Spleen (tissue), 11 donors: Measurements from ENCODE around the gene NLRP4. TPM values are rescaled to one million over a fixed set of nuclear protein-coding genes. Genes with fewer than 3 reads are reported as not detected.

Experiments used
- DNase-seq: peaks from one replicate; pipeline ENCODE4 v3.0.0-alpha.2; 2020
- H3K27ac ChIP-seq, 8 donors: fragments of 200-600 bp; sonication (generic) in 7 of 8; 1 replicate in 4 of 8; 2 replicates in 4 of 8; pipeline versions ENCODE4 v1.5.0 to v1.8.0; 2016 to 2021; ENCODE audit warnings: inconsistent platforms in 4 of 8, mild to moderate bottlenecking in 4 of 8, moderate library complexity in 1 of 8
- H3K27me3 ChIP-seq, 7 donors: fragments of 200-600 bp; sonication (generic) in 6 of 7; replicated peaks in 1 of 7; 1 replicate in 4 of 7; 2 replicates in 3 of 7; pipeline versions ENCODE4 v1.5.0 to v1.8.0; 2016 to 2021; ENCODE audit warnings: inconsistent platforms in 3 of 7, mild to moderate bottlenecking in 1 of 7
- H3K36me3 ChIP-seq, 6 donors: fragments of 200-600 bp; sonication (generic) in 5 of 6; 1 replicate in 4 of 6; 2 replicates in 2 of 6; pipeline versions ENCODE4 v1.5.0 to v1.8.0; 2016 to 2021; ENCODE audit warnings: inconsistent platforms in 2 of 6
- H3K4me1 ChIP-seq, 6 donors: fragments of 200-600 bp; sonication (generic) in 5 of 6; 1 replicate in 3 of 6; 2 replicates in 3 of 6; pipeline versions ENCODE4 v1.5.0 to v1.8.0; 2016 to 2021; ENCODE audit warnings: inconsistent platforms in 3 of 6
- H3K4me3 ChIP-seq, 8 donors: fragments of 200-600 bp; sonication (generic) in 7 of 8; 1 replicate in 4 of 8; 2 replicates in 4 of 8; pipeline versions ENCODE4 v1.5.0 to v1.8.0; 2016 to 2021; ENCODE audit warnings: inconsistent platforms in 4 of 8, mild to moderate bottlenecking in 4 of 8, moderate library complexity in 2 of 8
- H3K9me3 ChIP-seq, 8 donors: fragments of 200-600 bp; sonication (generic) in 7 of 8; 1 replicate in 4 of 8; 2 replicates in 4 of 8; pipeline versions ENCODE4 v1.5.0 to v1.8.0; 2016 to 2021; ENCODE audit warnings: inconsistent platforms in 4 of 8
- CTCF ChIP-seq, 11 experiments: fragments of 200-600 bp in 7 of 11; fragments of 450-650 bp in 4 of 11; sonication (generic) in 4 of 11; IDR thresholded peaks in 8 of 11; conservative IDR thresholded peaks in 3 of 11; 1 replicate in 7 of 11; 2 replicates in 4 of 11; pipeline versions ENCODE4 v1.4.0 to v1.8.0; 2016 to 2021; ENCODE audit warnings: antibody characterized with exemption in 11 of 11, inconsistent platforms in 4 of 11, mild to moderate bottlenecking in 1 of 11
- POLR2A ChIP-seq, 3 donors: fragments of 450-650 bp; IDR thresholded peaks; one replicate each; pipeline ENCODE4 v1.5.1; 2017; ENCODE audit warnings: antibody characterized with exemption in 3 of 3, mild to moderate bottlenecking in 1 of 3
- POLR2AphosphoS5 ChIP-seq, 3 donors: sonication (generic); formaldehyde crosslinking; IDR thresholded peaks; one replicate each; pipeline ENCODE4 v1.5.1; 2017; ENCODE audit warnings: antibody characterized with exemption in 3 of 3
- WGBS, 5 donors: extraction: QIAGEN DNeasy Blood & Tissue Kit in 3 of 5; methylation state at CpG; one replicate each; pipeline versions ENCODE4 v1.1.5 to v1.1.7; 2013 to 2018; 5-methylcytosine and 5-hydroxymethylcytosine counted together
- intact Hi-C: fragments of 100-400 bp; cut with DNase I; formaldehyde crosslinking; loops from one replicate; pipeline ENCODE4 v1.15.0; 2023; ENCODE audit warnings: low total_unique reads
- polyA plus RNA-seq, 3 donors: library from polyadenylated mRNA; stranded (reverse); fragments of 200-250 nt; gene quantifications; one replicate each; pipeline ENCODE4 v1.2.1, GENCODE V29; 2013
- total RNA-seq, 7 donors: library from RNA; depleted of rRNA in 3 of 7; stranded (reverse); fragments of >200 nt in 3 of 7; fragmentation: NEBNext Ultra II Directional in 4 of 7; extraction: Animal tissue kit (Norgen Biotek cat#: 25700) in 4 of 7; gene quantifications; one replicate each; pipeline versions ENCODE4 v1.1.0 to v1.2.1, GENCODE V29; 2016 to 2021
- donor health status: healthy with polysubstance abuse.
- donor health status: DM: no; HTN: no; CAD: no; lungs with moderate emphysema.
- donor health status: DM: no; HTN: no; CAD: no.
- donor health status: Bipolar disorder and iron deficiency.
- donor health status: healthy.
- donor health status: DM: no; HTN: no; CAD: no.
- donor health status: DM: yes; HTN: yes; CAD: no.

The NLRP4 gene
- total and polyA plus RNA-seq, 10 donors = 0.04 to 1.1 (median 0.34) TPM; not detected in 5

DNA sequence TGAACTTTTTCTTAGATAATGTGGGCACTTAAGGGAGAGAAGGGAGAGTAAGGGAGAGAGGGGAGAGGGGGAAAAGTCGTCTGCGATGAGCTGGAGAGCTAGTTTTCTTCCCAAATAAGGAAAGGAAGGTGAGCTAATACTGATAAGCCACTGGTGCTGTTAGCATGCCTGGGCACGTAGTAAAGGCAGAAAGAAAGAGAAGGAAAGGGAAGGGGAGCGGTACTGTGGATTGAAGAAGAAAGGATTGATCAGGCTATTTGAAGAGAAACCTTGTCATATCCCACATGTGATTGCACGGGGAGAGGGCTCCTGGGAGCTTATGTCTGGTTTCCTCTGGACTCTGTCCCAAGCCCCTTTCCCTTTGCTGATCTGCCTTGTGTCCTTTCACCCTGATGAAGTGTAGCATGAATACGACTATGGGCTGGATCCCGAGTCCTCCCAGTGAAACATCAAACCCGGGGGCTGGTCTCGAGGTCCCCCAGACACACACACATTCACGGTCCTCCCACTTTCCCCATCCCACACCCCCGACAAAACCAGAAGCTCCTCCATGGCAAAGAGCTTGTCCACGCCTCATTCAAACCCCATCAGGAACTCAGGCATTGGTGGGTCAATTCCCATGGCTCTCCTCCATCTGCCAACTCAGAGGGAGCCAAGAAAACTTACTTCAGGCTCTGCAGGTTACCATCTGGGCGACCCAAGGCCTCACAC lies 65.2 kb downstream of the NLRP4 start:
- no peak for TF ChIP-seq CTCF (IDR thresholded peaks at IDR 0.05 in 8 of 11, conservative IDR thresholded peaks at IDR 0.05 in 3 of 11)
- no peak for TF ChIP-seq POLR2A (IDR thresholded peaks at IDR 0.05)
- TF ChIP-seq POLR2AphosphoS5 (IDR thresholded peaks at IDR 0.05) = no peak
- no peak for DNase-seq
- Histone ChIP-seq H3K4me1 (no peaks in the 10 kb centered on the region), H3K36me3 (no peaks in the 10 kb centered on the region), H3K4me3 (no peak overlapping the region), H3K27ac (no peak overlapping the region), H3K27me3 (no peaks in the 10 kb centered on the region), H3K9me3 (peaks cover 0 to 17% (median 2%) of the 10 kb centered on the region in 8 donors)
- WGBS, 5 donors = 68 to 80% (median 75%) methylated on average over 13 of the region's 13 CpGs
- intact Hi-C loops = no loop called here

GRCh38 chr19:55902080-55902751 lies 65.9 kb downstream of the NLRP4 start:
- TF ChIP-seq POLR2A (IDR thresholded peaks at IDR 0.05) (no peak), CTCF (IDR thresholded peaks at IDR 0.05 in 8 of 11, conservative IDR thresholded peaks at IDR 0.05 in 3 of 11) (no peak), POLR2AphosphoS5 (IDR thresholded peaks at IDR 0.05) (no peak)
- no peaks in the 10 kb centered on the region for H3K4me1 ChIP-seq
- 72 to 81% (median 79%) methylated on average over 7 to 9 of the region's 9 CpGs for WGBS, 5 donors
- no peaks in the 10 kb centered on the region for H3K36me3 ChIP-seq
- H3K9me3 ChIP-seq = peaks cover 0 to 14% (median 3%) of the 10 kb centered on the region in 8 donors
- H3K27ac ChIP-seq = no peak overlapping the region
- intact Hi-C loops = no loop called here
- DNase-seq = no peak
- H3K4me3 ChIP-seq = no peak overlapping the region
- H3K27me3 ChIP-seq = no peaks in the 10 kb centered on the region

DNA sequence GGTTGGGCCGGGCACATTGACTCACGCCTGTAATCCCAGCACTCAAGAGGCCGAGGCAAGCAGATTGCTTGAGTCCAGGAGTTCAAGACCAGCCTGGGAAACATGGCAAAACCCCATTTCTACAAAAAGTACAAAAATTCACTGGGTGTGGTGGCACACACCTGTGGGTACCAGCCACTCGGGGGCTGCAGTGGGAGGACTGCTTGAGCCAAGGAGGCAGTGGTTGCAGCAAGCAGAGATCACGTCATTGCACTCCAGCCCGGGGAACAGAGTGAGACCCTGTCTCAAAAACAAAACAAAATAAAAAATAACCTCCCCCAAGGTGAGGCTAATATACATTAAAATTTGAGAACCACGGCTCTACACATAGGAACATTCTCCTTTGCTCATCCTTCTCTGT lies 70.9 kb downstream of the NLRP4 start:
- intact Hi-C loops = no loop called here
- no peak for DNase-seq
- Histone ChIP-seq H3K27ac (no peak overlapping the region), H3K4me1 (no peaks in the 10 kb centered on the region), H3K27me3 (peaks cover 0 to 10% (median 0%) of the 10 kb centered on the region in 7 donors), H3K9me3 (peaks cover 0 to 37% (median 2%) of the 10 kb centered on the region in 8 donors), H3K4me3 (no peak overlapping the region), H3K36me3 (no peaks in the 10 kb centered on the region)
- TF ChIP-seq POLR2AphosphoS5 (IDR thresholded peaks at IDR 0.05) = no peak
- TF ChIP-seq CTCF (IDR thresholded peaks at IDR 0.05 in 8 of 11, conservative IDR thresholded peaks at IDR 0.05 in 3 of 11) = no peak
- TF ChIP-seq POLR2A (IDR thresholded peaks at IDR 0.05) = no peak
- 79 to 91% (median 83%) methylated on average over 7 of the region's 7 CpGs for WGBS, 5 donors

DNA sequence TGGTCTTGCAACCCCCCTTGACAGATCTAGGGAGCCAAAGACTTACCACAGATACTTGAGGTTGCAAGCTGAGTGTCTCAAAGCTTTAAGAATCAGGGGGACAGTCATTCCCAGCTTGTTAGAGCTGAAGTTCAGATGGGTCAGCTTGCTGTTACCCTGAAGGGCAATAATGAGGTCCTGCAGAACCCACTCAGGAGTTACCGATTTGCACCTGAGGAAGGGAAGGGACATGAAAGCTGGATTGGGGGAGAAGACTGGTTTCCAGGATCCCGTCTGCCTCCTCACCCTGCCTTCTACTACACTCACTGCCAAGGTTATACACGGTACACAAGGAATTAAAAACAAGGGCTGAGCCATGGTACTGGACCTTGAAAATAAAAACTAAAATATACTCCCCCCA lies 71.4 kb downstream of the NLRP4 start:
- no peak for TF ChIP-seq POLR2A (IDR thresholded peaks at IDR 0.05)
- TF ChIP-seq POLR2AphosphoS5 (IDR thresholded peaks at IDR 0.05) = no peak
- no peak for TF ChIP-seq CTCF (IDR thresholded peaks at IDR 0.05 in 8 of 11, conservative IDR thresholded peaks at IDR 0.05 in 3 of 11)
- Histone ChIP-seq H3K36me3 (no peaks in the 10 kb centered on the region), H3K27me3 (peaks cover 0 to 10% (median 0%) of the 10 kb centered on the region in 7 donors), H3K4me3 (no peak overlapping the region), H3K9me3 (peaks cover 0 to 37% (median 2%) of the 10 kb centered on the region in 8 donors), H3K4me1 (no peaks in the 10 kb centered on the region), H3K27ac (no peak overlapping the region)
- DNase-seq = no peak
- intact Hi-C loops = no loop called here
- 82 to 90% (median 84%) methylated on average over 3 of the region's 3 CpGs for WGBS, 5 donors
